GM23338 (cell line): ENCODE results near the gene EFCAB9. TPM values are rescaled to one million over a fixed set of nuclear protein-coding genes. Genes with fewer than 3 reads are reported as not detected.

Experiments
- ATAC-seq: fragments of 200-7000 bp; cut with Tn5 transposase; 3 replicates; pipeline ENCODE4 v1.9.1; 2020
- DNase-seq: peaks from one replicate; pipeline ENCODE4 v3.0.0-alpha.2; 2015; ENCODE audit warnings: low spot score
- H2AFZ ChIP-seq: fragments of 200-600 bp; sonication (generic); 2 replicates; pipeline ENCODE4 v1.8.0; 2016; ENCODE audit warnings: antibody characterized with exemption, mild to moderate bottlenecking, moderate library complexity
- H3F3A ChIP-seq: fragments of 200-600 bp; sonication (generic); replicated peaks from 2 replicates; pipeline ENCODE4 v1.8.0; 2017; ENCODE audit warnings: antibody characterized with exemption, mixed run types, low read depth
- H3K27ac ChIP-seq: fragments of 200-600 bp; sonication (generic); 2 replicates; pipeline ENCODE4 v1.6.1; 2016; ENCODE audit warnings: low read depth
- H3K27me3 ChIP-seq: fragments of 200-600 bp; sonication (generic); 2 replicates; pipeline ENCODE4 v1.8.0; 2016; ENCODE audit warnings: mild to moderate bottlenecking, mixed run types, moderate library complexity; ENCODE audit not compliant: insufficient read depth
- H3K36me3 ChIP-seq: fragments of 200-600 bp; sonication (generic); 2 replicates; pipeline ENCODE4 v1.8.0; 2016; ENCODE audit warnings: mild to moderate bottlenecking; ENCODE audit not compliant: insufficient read depth
- H3K4me1 ChIP-seq: fragments of 200-600 bp; sonication (generic); 2 replicates; pipeline ENCODE4 v1.8.0; 2016; ENCODE audit warnings: mild to moderate bottlenecking, moderate library complexity; ENCODE audit not compliant: insufficient read depth
- H3K4me2 ChIP-seq: fragments of 200-600 bp; sonication (generic); 2 replicates; pipeline ENCODE4 v1.7.1; 2017; ENCODE audit warnings: mixed run types
- H3K4me3 ChIP-seq: fragments of 200-600 bp; sonication (generic); 2 replicates; pipeline ENCODE4 v1.6.1; 2016; ENCODE audit warnings: mixed run types
- H3K79me2 ChIP-seq: fragments of 200-600 bp; sonication (generic); replicated peaks from 2 replicates; pipeline ENCODE4 v1.8.0; 2017; ENCODE audit warnings: mild to moderate bottlenecking; ENCODE audit not compliant: insufficient read depth
- H3K9me2 ChIP-seq: fragments of 200-600 bp; sonication (generic); 2 replicates; pipeline ENCODE4 v1.8.0; 2017; ENCODE audit not compliant: insufficient read depth
- H4K20me1 ChIP-seq: fragments of 200-600 bp; sonication (generic); replicated peaks from 2 replicates; pipeline ENCODE4 v1.8.0; 2017; ENCODE audit warnings: mild to moderate bottlenecking; ENCODE audit not compliant: insufficient read depth
- H3K27ac Mint-ChIP-seq: 2 replicates; pipeline ENCODE4 v1.8.0; 2020; ENCODE audit warnings: inconsistent platforms, mild to moderate bottlenecking, moderate library complexity, mixed read lengths
- H3K27me3 Mint-ChIP-seq: 3 replicates; pipeline ENCODE4 v1.8.0; 2022; ENCODE audit warnings: low read depth, mild to moderate bottlenecking, moderate library complexity, mixed read lengths, inconsistent platforms; ENCODE audit not compliant: insufficient read depth, poor library complexity
- H3K36me3 Mint-ChIP-seq: 3 replicates; pipeline ENCODE4 v1.8.0; 2021; ENCODE audit warnings: low read depth, mild to moderate bottlenecking, inconsistent platforms, moderate library complexity, mixed read lengths
- H3K4me1 Mint-ChIP-seq: 3 replicates; pipeline ENCODE4 v1.8.0; 2020; ENCODE audit warnings: mild to moderate bottlenecking, inconsistent platforms, mixed read lengths
- H3K4me3 Mint-ChIP-seq: 3 replicates; pipeline ENCODE4 v1.8.0; 2021; ENCODE audit warnings: moderate library complexity, mild to moderate bottlenecking, inconsistent platforms, mixed read lengths
- H3K9me3 Mint-ChIP-seq: 3 replicates; pipeline ENCODE4 v1.8.0; 2020; ENCODE audit warnings: moderate library complexity, mild to moderate bottlenecking, inconsistent platforms, mixed read lengths
- CREB1 ChIP-seq: fragments of 250-450 bp; sonication (Bioruptor Pico); IDR thresholded peaks from 2 replicates; pipeline ENCODE4 v1.5.0; 2020; ENCODE audit warnings: low read depth, mild to moderate bottlenecking, moderate library complexity
- CTCF ChIP-seq, 2 experiments: fragments of 200-600 bp in 1 of 2; sonication (generic) in 1 of 2; conservative IDR thresholded peaks; 2 replicates each; pipeline versions ENCODE4 v1.5.1 to v1.6.1; 2016 to 2017; ENCODE audit warnings: antibody characterized with exemption in 2 of 2, low read depth in 2 of 2, mild to moderate bottlenecking in 2 of 2, moderate library complexity in 1 of 2
- EZH2 ChIP-seq: fragments of 200-600 bp; sonication (generic); IDR thresholded peaks from one replicate; pipeline ENCODE4 v1.8.0; 2017; ENCODE audit warnings: antibody characterized with exemption, mild to moderate bottlenecking, low read depth; ENCODE audit not compliant: unreplicated experiment
- EZH2phosphoT487 ChIP-seq: fragments of 200-600 bp; sonication (generic); IDR thresholded peaks from one replicate; pipeline ENCODE4 v1.8.1; 2018; ENCODE audit warnings: antibody characterized with exemption; ENCODE audit not compliant: unreplicated experiment
- JUNB ChIP-seq: IDR thresholded peaks from one replicate; pipeline ENCODE4 v1.6.1; 2016; ENCODE audit warnings: antibody characterized with exemption; ENCODE audit not compliant: unreplicated experiment
- NANOG ChIP-seq: IDR thresholded peaks from 2 replicates; pipeline ENCODE4 v1.6.1; 2016; ENCODE audit warnings: antibody characterized with exemption, borderline replicate concordance
- POLR2AphosphoS5 ChIP-seq: IDR thresholded peaks from 2 replicates; pipeline ENCODE4 v1.6.1; 2016; ENCODE audit warnings: antibody characterized with exemption, low read depth
- STAT1 ChIP-seq: IDR thresholded peaks from one replicate; pipeline ENCODE4 v1.6.1; 2016; ENCODE audit warnings: antibody characterized with exemption; ENCODE audit not compliant: unreplicated experiment
- ZNF114 ChIP-seq: fragments of 250-450 bp; sonication (Bioruptor Pico); IDR thresholded peaks from 2 replicates; pipeline ENCODE4 v1.5.0; 2020; ENCODE audit warnings: mild to moderate bottlenecking, moderate library complexity
- ZNF331 ChIP-seq: fragments of 250-450 bp; sonication (Bioruptor Pico); IDR thresholded peaks from 2 replicates; pipeline ENCODE4 v1.5.0; 2020; ENCODE audit warnings: low read depth, mild to moderate bottlenecking, moderate library complexity
- ZNF462 ChIP-seq: fragments of 250-450 bp; sonication (Bioruptor Pico); IDR thresholded peaks from 2 replicates; pipeline ENCODE4 v1.5.0; 2020; ENCODE audit warnings: mild to moderate bottlenecking, moderate library complexity
- polyA plus RNA-seq: library from polyadenylated mRNA; unstranded; fragments of >200 nt; fragmentation: Nextera tagmentation; extraction: Ambion mirVana; gene quantifications from 2 replicates; pipeline ENCODE4 v1.2.1, GENCODE V29; 2016
- total RNA-seq: library from RNA; depleted of rRNA; stranded (reverse); fragments of >200 nt; shearing (Covaris generic); gene quantifications from 2 replicates; pipeline ENCODE4 v1.2.3, GENCODE V29; 2014
- TF ChIP-seq, protein P1 (sequence below): IDR thresholded peaks from 2 replicates; pipeline ENCODE4 v1.6.1; 2016; ENCODE audit warnings: antibody characterized with exemption
- TF ChIP-seq, protein P2 (sequence below): IDR thresholded peaks from one replicate; pipeline ENCODE4 v1.6.1; 2018; ENCODE audit warnings: antibody characterized with exemption; ENCODE audit not compliant: unreplicated experiment

The EFCAB9 gene
- total and polyA plus RNA-seq, 2 experiments from 2014 or later = not detected

- H2AFZ ChIP-seq = no peak overlapping the region
- Mint-ChIP-seq H3K4me1 (peaks cover 14% of the 10 kb centered on the region), H3K9me3 (no peaks in the 10 kb centered on the region), H3K4me3 (no peak overlapping the region), H3K36me3 (no peaks in the 10 kb centered on the region), H3K27ac (peak overlapping the region; percentile 46; the same call in 1 of the 2 replicates), H3K27me3 (peaks cover 2% of the 10 kb centered on the region)
- H4K20me1 ChIP-seq = no peaks in the 10 kb centered on the region; the same call in none of the 2 replicates
- no peak overlapping the region for H3K27ac ChIP-seq
- H3K4me1 ChIP-seq = peaks cover under 1% of the 10 kb centered on the region
- DNase-seq = no peak
- H3K36me3 ChIP-seq = no peaks in the 10 kb centered on the region
- H3K27me3 ChIP-seq = no peaks in the 10 kb centered on the region
- no peak overlapping the region for H3K4me2 ChIP-seq
- TF ChIP-seq CREB1 (CRISPR knock-in tag) (no peak), EZH2 (no peak), ZNF331 (CRISPR knock-in tag) (no peak), NANOG (no peak), ZNF114 (CRISPR knock-in tag) (no peak), POLR2AphosphoS5 (no peak), JUNB (no peak), STAT1 (no peak), EZH2phosphoT487 (no peak), CTCF (conservative IDR thresholded peaks at IDR 0.05; ENCODE audit: low read depth in 2 of 2) (no peak), ZNF462 (CRISPR knock-in tag) (no peak)
- TF ChIP-seq, protein P1, sequence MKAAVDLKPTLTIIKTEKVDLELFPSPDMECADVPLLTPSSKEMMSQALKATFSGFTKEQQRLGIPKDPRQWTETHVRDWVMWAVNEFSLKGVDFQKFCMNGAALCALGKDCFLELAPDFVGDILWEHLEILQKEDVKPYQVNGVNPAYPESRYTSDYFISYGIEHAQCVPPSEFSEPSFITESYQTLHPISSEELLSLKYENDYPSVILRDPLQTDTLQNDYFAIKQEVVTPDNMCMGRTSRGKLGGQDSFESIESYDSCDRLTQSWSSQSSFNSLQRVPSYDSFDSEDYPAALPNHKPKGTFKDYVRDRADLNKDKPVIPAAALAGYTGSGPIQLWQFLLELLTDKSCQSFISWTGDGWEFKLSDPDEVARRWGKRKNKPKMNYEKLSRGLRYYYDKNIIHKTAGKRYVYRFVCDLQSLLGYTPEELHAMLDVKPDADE = no peak
- TF ChIP-seq, protein P2, sequence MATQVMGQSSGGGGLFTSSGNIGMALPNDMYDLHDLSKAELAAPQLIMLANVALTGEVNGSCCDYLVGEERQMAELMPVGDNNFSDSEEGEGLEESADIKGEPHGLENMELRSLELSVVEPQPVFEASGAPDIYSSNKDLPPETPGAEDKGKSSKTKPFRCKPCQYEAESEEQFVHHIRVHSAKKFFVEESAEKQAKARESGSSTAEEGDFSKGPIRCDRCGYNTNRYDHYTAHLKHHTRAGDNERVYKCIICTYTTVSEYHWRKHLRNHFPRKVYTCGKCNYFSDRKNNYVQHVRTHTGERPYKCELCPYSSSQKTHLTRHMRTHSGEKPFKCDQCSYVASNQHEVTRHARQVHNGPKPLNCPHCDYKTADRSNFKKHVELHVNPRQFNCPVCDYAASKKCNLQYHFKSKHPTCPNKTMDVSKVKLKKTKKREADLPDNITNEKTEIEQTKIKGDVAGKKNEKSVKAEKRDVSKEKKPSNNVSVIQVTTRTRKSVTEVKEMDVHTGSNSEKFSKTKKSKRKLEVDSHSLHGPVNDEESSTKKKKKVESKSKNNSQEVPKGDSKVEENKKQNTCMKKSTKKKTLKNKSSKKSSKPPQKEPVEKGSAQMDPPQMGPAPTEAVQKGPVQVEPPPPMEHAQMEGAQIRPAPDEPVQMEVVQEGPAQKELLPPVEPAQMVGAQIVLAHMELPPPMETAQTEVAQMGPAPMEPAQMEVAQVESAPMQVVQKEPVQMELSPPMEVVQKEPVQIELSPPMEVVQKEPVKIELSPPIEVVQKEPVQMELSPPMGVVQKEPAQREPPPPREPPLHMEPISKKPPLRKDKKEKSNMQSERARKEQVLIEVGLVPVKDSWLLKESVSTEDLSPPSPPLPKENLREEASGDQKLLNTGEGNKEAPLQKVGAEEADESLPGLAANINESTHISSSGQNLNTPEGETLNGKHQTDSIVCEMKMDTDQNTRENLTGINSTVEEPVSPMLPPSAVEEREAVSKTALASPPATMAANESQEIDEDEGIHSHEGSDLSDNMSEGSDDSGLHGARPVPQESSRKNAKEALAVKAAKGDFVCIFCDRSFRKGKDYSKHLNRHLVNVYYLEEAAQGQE = no peak
- no peak for ATAC-seq
- H3K9me2 ChIP-seq = no peaks in the 10 kb centered on the region
- H3F3A ChIP-seq = peaks cover 4% of the 10 kb centered on the region; the same call in 1 of the 2 replicates
- peaks cover 11% of the 10 kb centered on the region for H3K79me2 ChIP-seq
- H3K4me3 ChIP-seq = no peak overlapping the region
Observed at GRCh38 chr5:172169216-172169615, 24.8 kb upstream of the EFCAB9 start.
